KMS-11 (cell line): ENCODE results near the gene APCDD1L.

Source experiments
- H2AFZ ChIP-seq: fragments of 200-600 bp; sonication (generic); 2 replicates; pipeline ENCODE4 v1.6.1; 2016; ENCODE audit warnings: antibody characterized with exemption, mixed run types, low read depth
- H3K27ac ChIP-seq: fragments of 200-600 bp; sonication (generic); 2 replicates; pipeline ENCODE4 v1.6.1; 2016; ENCODE audit warnings: mild to moderate bottlenecking, mixed run types
- H3K27me3 ChIP-seq: fragments of 200-600 bp; sonication (generic); 2 replicates; pipeline ENCODE4 v1.6.1; 2017; ENCODE audit warnings: mild to moderate bottlenecking, low read depth, mixed run types, moderate library complexity; ENCODE audit not compliant: insufficient read depth
- H3K36me3 ChIP-seq: fragments of 200-600 bp; sonication (generic); 2 replicates; pipeline ENCODE4 v1.6.1; 2017; ENCODE audit warnings: mild to moderate bottlenecking, mixed run types; ENCODE audit not compliant: insufficient read depth
- H3K4me1 ChIP-seq: fragments of 200-600 bp; sonication (generic); 2 replicates; pipeline ENCODE4 v1.6.1; 2016; ENCODE audit warnings: mild to moderate bottlenecking, low read depth, mixed run types; ENCODE audit not compliant: poor library complexity, severe bottlenecking
- H3K4me2 ChIP-seq: fragments of 200-600 bp; sonication (generic); 2 replicates; pipeline ENCODE4 v1.7.0; 2016; ENCODE audit warnings: mild to moderate bottlenecking, mixed run types
- H3K4me3 ChIP-seq: fragments of 200-600 bp; sonication (generic); IDR thresholded peaks from 2 replicates; pipeline ENCODE4 v1.6.1; 2017; ENCODE audit warnings: low read depth, low read length, mixed read lengths; ENCODE audit not compliant: insufficient read depth
- H3K79me2 ChIP-seq: fragments of 200-600 bp; sonication (generic); 2 replicates; pipeline ENCODE4 v1.6.1; 2016; ENCODE audit warnings: low read depth, mixed run types; ENCODE audit not compliant: insufficient read depth
- H3K9ac ChIP-seq: fragments of 200-600 bp; sonication (generic); 2 replicates; pipeline ENCODE4 v1.6.1; 2016; ENCODE audit warnings: mild to moderate bottlenecking, mixed run types
- H4K20me1 ChIP-seq: fragments of 200-600 bp; sonication (generic); 2 replicates; pipeline ENCODE4 v1.6.1; 2016; ENCODE audit warnings: mild to moderate bottlenecking, mixed run types; ENCODE audit not compliant: insufficient read depth
- CTCF ChIP-seq: fragments of 200-600 bp; sonication (generic); conservative IDR thresholded peaks from 2 replicates; pipeline ENCODE4 v1.6.1; 2017; ENCODE audit warnings: low read depth, mild to moderate bottlenecking, antibody characterized with exemption, low read length, moderate library complexity, mixed read lengths

The APCDD1L gene

GRCh38 chr20:58515233-58516212 is at the start of gene APCDD1L:
Gene APCDD1L (minus strand): TSS chr20:58515399. CDS start chr20:58514707, 692 bp downstream.
- Histone ChIP-seq H3K9ac (no peak within 1 kb of the TSS), H3K36me3 (no peaks in the 10 kb centered on the region), H2AFZ (no peak within 1 kb of the TSS), H3K27ac (no peak within 1 kb of the TSS), H3K4me1 (no peaks in the 10 kb centered on the region), H3K27me3 (peaks cover 24% of the 10 kb centered on the region), H3K4me2 (no peak within 1 kb of the TSS), H3K79me2 (no peaks in the 10 kb centered on the region), H4K20me1 (no peaks in the 10 kb centered on the region), H3K4me3 (no peak within 1 kb of the TSS)
- TF ChIP-seq CTCF, result no peak

GRCh38 chr20:58559368-58559729 is 44.1 kb upstream of the APCDD1L start:
- Histone ChIP-seq H3K27ac (no peak overlapping the region), H3K4me3 (no peak overlapping the region), H4K20me1 (no peaks in the 10 kb centered on the region), H3K9ac (no peak overlapping the region), H3K27me3 (peaks cover 20% of the 10 kb centered on the region; the same call in 1 of the 2 replicates), H2AFZ (no peak overlapping the region), H3K79me2 (no peaks in the 10 kb centered on the region), H3K36me3 (no peaks in the 10 kb centered on the region), H3K4me1 (no peaks in the 10 kb centered on the region), H3K4me2 (no peak overlapping the region)
- TF ChIP-seq CTCF, result no peak

GRCh38 chr20:58558486-58559367 is 43.5 kb upstream of the APCDD1L start:
- no peak for TF ChIP-seq CTCF
- no peak overlapping the region for H3K9ac ChIP-seq
- H3K27ac ChIP-seq, result no peak overlapping the region
- H3K79me2 ChIP-seq, result no peaks in the 10 kb centered on the region
- no peaks in the 10 kb centered on the region for H3K4me1 ChIP-seq
- no peak overlapping the region for H3K4me2 ChIP-seq
- H3K36me3 ChIP-seq, result no peaks in the 10 kb centered on the region
- H3K4me3 ChIP-seq, result no peak overlapping the region
- H3K27me3 ChIP-seq, result peaks cover 20% of the 10 kb centered on the region; the same call in 1 of the 2 replicates
- no peaks in the 10 kb centered on the region for H4K20me1 ChIP-seq
- H2AFZ ChIP-seq, result no peak overlapping the region

- H3K4me2 ChIP-seq, result no peak overlapping the region
- no peak overlapping the region for H3K9ac ChIP-seq
- TF ChIP-seq CTCF, result no peak
- H2AFZ ChIP-seq, result no peak overlapping the region
- H3K79me2 ChIP-seq, result no peaks in the 10 kb centered on the region
- no peaks in the 10 kb centered on the region for H3K4me1 ChIP-seq
- no peaks in the 10 kb centered on the region for H3K36me3 ChIP-seq
- no peak overlapping the region for H3K4me3 ChIP-seq
- no peaks in the 10 kb centered on the region for H4K20me1 ChIP-seq
- H3K27me3 ChIP-seq, result peaks cover 20% of the 10 kb centered on the region; the same call in 1 of the 2 replicates
- no peak overlapping the region for H3K27ac ChIP-seq
Observed at GRCh38 chr20:58557733-58558342, 42.6 kb upstream of the APCDD1L start.
